Keratinocyte (primary cell): Measurements from ENCODE around the gene MYOCOS. TPM values are rescaled to one million over a fixed set of nuclear protein-coding genes. Genes with fewer than 3 reads are reported as not detected.

Experiments used
- DNase-seq: peaks from one replicate; pipeline ENCODE4 v3.0.0-alpha.2; 2011; ENCODE audit warnings: low read depth, missing footprints, low spot score
- FAIRE-seq: peaks from 2 replicates; lab custom pipeline; 2011; peaks lifted over from hg19 to GRCh38; lab: Jason Lieb, UNC
- H2AFZ ChIP-seq: 2 replicates; pipeline ENCODE4 v1.6.0; 2012; ENCODE audit warnings: low read length, control low read depth, inconsistent platforms; ENCODE audit not compliant: control insufficient read depth
- H3K27ac ChIP-seq: 2 replicates; pipeline ENCODE4 v1.5.1; 2011; ENCODE audit warnings: low read length; ENCODE audit not compliant: control insufficient read depth, insufficient read depth
- H3K27me3 ChIP-seq: 3 replicates; pipeline ENCODE4 v1.6.0; 2011; ENCODE audit warnings: low read length; ENCODE audit not compliant: control insufficient read depth, insufficient read depth; ENCODE audit errors: extremely low read depth
- H3K36me3 ChIP-seq, 2 experiments: 2 replicates in 1 of 2; 3 replicates in 1 of 2; pipeline ENCODE4 v1.5.1; 2011; ENCODE audit warnings: low read length in 2 of 2, mild to moderate bottlenecking in 1 of 2; ENCODE audit not compliant: control insufficient read depth in 2 of 2, insufficient read depth in 2 of 2; ENCODE audit errors: extremely low read depth in 1 of 2
- H3K4me1 ChIP-seq: 3 replicates; pipeline ENCODE4 v1.5.1; 2011; ENCODE audit warnings: low read length; ENCODE audit not compliant: control insufficient read depth, insufficient read depth; ENCODE audit errors: extremely low read depth
- H3K4me2 ChIP-seq: 3 replicates; pipeline ENCODE4 v1.6.0; 2011; ENCODE audit warnings: low read depth, low read length; ENCODE audit not compliant: control insufficient read depth, insufficient read depth; ENCODE audit errors: extremely low read depth
- H3K4me3 ChIP-seq, 3 experiments: fragments of 200-600 bp in 1 of 3; sonication (generic) in 1 of 3; 2 replicates in 2 of 3; 3 replicates in 1 of 3; pipeline ENCODE4 v1.5.1; 2011 to 2016; ENCODE audit warnings: low read length in 3 of 3, mild to moderate bottlenecking in 3 of 3, control low read depth in 2 of 3, inconsistent platforms in 1 of 3, low read depth in 1 of 3, mixed read lengths in 1 of 3, mixed run types in 1 of 3, moderate library complexity in 1 of 3; ENCODE audit not compliant: control insufficient read depth in 2 of 3, insufficient read depth in 2 of 3; ENCODE audit errors: extremely low read depth in 1 of 3
- H3K79me2 ChIP-seq: 2 replicates; pipeline ENCODE4 v1.6.0; 2012; ENCODE audit warnings: low read length; ENCODE audit not compliant: control insufficient read depth, insufficient read depth
- H3K9ac ChIP-seq: 3 replicates; pipeline ENCODE4 v1.6.0; 2011; ENCODE audit warnings: low read length; ENCODE audit not compliant: control insufficient read depth, insufficient read depth; ENCODE audit errors: extremely low read depth
- H3K9me1 ChIP-seq: 3 replicates; pipeline ENCODE4 v1.6.0; 2011; ENCODE audit warnings: low read length; ENCODE audit not compliant: control insufficient read depth, insufficient read depth; ENCODE audit errors: extremely low read depth
- H3K9me3 ChIP-seq: 2 replicates; pipeline ENCODE4 v1.5.1; 2012; ENCODE audit warnings: low read depth, low read length; ENCODE audit not compliant: control insufficient read depth
- H4K20me1 ChIP-seq: 3 replicates; pipeline ENCODE4 v1.6.0; 2011; ENCODE audit warnings: low read length; ENCODE audit not compliant: control insufficient read depth, insufficient read depth; ENCODE audit errors: extremely low read depth
- EZH2 ChIP-seq: IDR thresholded peaks from one replicate; pipeline ENCODE4 v1.6.1; 2012; ENCODE audit warnings: inconsistent platforms, mild to moderate bottlenecking, low read length, moderate library complexity
- dilution Hi-C: fragments of 300-500 bp; cut with MboI; formaldehyde crosslinking; loops from one replicate; pipeline ENCODE4 v1.7.0; 2020; ENCODE audit warnings: low sequenced_read_pairs; ENCODE audit not compliant: extremely low pct_ligation_motif_present
- polyA plus RNA-seq, 5 experiments: library from polyadenylated mRNA; depleted of rRNA in 3 of 5; stranded (reverse) in 3 of 5; stranded (forward) in 1 of 5; unstranded in 1 of 5; fragments of >200 nt; gene quantifications; 1 replicate in 1 of 5; 2 replicates in 3 of 5; 3 replicates in 1 of 5; pipeline versions ENCODE4 v1.2.1 to v1.2.3, GENCODE V29; 2011 to 2012; ENCODE audit warnings: missing spikeins in 2 of 5, low read depth in 1 of 5, low replicate concordance in 1 of 5
- TF ChIP-seq, protein P1 (sequence below), 3 experiments: IDR thresholded peaks in 1 of 3; conservative IDR thresholded peaks in 1 of 3; optimal IDR thresholded peaks in 1 of 3; 2 replicates in 2 of 3; 3 replicates in 1 of 3; pipeline versions ENCODE3 to v1.5.1; 2011; ENCODE audit warnings: low read length in 3 of 3, mild to moderate bottlenecking in 3 of 3, moderate library complexity in 2 of 3, control low read depth in 1 of 3, inconsistent platforms in 1 of 3; ENCODE audit not compliant: insufficient read depth in 2 of 3; ENCODE audit errors: extremely low read depth in 1 of 3

Gene MYOCOS
- polyA plus RNA-seq, 1 donor (not counting 4 experiments of a cell fraction or from before 2014, with no cell fraction given): 0.05 TPM

DNA sequence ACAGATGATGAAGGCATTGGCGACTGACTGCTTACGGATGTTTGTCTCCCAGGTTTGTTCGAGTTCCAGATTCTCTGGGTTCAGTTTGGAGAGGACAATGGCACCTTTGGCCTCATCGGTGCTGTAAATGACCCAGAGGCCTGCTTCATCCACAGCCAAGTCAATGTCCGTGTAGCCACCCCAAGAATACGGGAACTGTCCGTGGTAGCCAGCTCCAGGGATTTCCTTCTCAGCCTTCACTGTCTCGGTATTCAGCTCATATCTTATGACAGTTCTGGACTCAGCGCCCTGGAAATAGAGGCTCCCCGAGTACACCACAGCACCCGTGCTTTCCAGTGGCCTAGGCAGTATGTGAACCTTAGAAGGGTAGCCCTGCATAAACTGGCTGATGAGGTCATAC is 14.1 kb downstream of the MYOCOS start:
- Histone ChIP-seq H3K27me3 (no peaks in the 10 kb centered on the region), H3K27ac (no peak overlapping the region), H3K4me2 (no peak overlapping the region), H3K9me1 (no peaks in the 10 kb centered on the region), H3K36me3 (no peaks in the 10 kb centered on the region), H3K9me3 (no peaks in the 10 kb centered on the region), H4K20me1 (no peaks in the 10 kb centered on the region), H3K9ac (no peak overlapping the region), H3K4me1 (no peaks in the 10 kb centered on the region), H3K79me2 (no peaks in the 10 kb centered on the region), H2AFZ (no peak overlapping the region), H3K4me3 (no peak overlapping the region)
- no peak for FAIRE-seq
- dilution Hi-C loops: loop anchor here (25.0 kb wide), 1 partner anchor 351 kb away; no protein-coding TSS in a partner anchor
- no peak for TF ChIP-seq EZH2
- TF ChIP-seq, protein P1, sequence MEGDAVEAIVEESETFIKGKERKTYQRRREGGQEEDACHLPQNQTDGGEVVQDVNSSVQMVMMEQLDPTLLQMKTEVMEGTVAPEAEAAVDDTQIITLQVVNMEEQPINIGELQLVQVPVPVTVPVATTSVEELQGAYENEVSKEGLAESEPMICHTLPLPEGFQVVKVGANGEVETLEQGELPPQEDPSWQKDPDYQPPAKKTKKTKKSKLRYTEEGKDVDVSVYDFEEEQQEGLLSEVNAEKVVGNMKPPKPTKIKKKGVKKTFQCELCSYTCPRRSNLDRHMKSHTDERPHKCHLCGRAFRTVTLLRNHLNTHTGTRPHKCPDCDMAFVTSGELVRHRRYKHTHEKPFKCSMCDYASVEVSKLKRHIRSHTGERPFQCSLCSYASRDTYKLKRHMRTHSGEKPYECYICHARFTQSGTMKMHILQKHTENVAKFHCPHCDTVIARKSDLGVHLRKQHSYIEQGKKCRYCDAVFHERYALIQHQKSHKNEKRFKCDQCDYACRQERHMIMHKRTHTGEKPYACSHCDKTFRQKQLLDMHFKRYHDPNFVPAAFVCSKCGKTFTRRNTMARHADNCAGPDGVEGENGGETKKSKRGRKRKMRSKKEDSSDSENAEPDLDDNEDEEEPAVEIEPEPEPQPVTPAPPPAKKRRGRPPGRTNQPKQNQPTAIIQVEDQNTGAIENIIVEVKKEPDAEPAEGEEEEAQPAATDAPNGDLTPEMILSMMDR (optimal IDR thresholded peaks at IDR 0.05 in 1 of 3, IDR thresholded peaks at IDR 0.05 in 1 of 3, conservative IDR thresholded peaks at IDR 0.05 in 1 of 3; ENCODE audit: extremely low read depth in 1 of 3, insufficient read depth in 2 of 3, low read length in 3 of 3): no peak
- no peak for DNase-seq

DNA sequence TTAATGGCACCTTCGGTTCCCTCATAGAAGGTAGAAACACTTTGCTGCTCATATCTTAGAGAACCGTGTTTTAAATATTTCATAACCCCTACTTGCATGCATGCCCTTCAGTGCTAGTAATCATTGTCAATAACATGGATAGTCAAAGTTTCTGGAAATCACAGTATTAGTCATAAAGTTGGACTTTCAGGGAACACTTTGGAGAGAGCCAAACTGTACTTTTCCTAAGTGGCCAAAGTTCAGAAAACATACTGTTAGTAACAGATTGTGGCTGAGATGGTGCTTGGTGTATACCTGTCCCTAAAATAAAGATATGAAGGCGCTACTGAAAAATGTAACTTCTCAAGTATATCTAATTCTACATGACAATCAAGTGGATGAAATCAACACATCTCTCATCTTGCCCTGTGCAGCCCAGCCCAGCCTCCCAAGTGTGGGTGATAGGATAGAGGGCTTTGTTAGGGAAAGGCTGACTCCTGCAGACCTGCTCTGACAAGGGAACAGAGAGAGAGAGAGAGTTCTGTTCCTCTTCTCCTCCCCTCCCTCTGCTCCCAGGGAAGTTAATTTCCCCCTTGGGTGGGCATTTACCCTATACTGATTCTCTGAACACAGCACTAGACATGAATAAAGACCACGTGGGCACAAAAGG is 16.0 kb downstream of the MYOCOS start:
- dilution Hi-C loops: loop anchor here (25.0 kb wide), 1 partner anchor 349 kb away; no protein-coding TSS in a partner anchor
- no peaks in the 10 kb centered on the region for H3K9me1 ChIP-seq
- H3K27ac ChIP-seq: no peak overlapping the region
- no peak overlapping the region for H3K4me3 ChIP-seq
- no peaks in the 10 kb centered on the region for H3K4me1 ChIP-seq
- H2AFZ ChIP-seq: no peak overlapping the region
- no peaks in the 10 kb centered on the region for H3K27me3 ChIP-seq
- H4K20me1 ChIP-seq: no peaks in the 10 kb centered on the region
- TF ChIP-seq, protein P1 (optimal IDR thresholded peaks at IDR 0.05 in 1 of 3, IDR thresholded peaks at IDR 0.05 in 1 of 3, conservative IDR thresholded peaks at IDR 0.05 in 1 of 3; ENCODE audit: extremely low read depth in 1 of 3, insufficient read depth in 2 of 3, low read length in 3 of 3): no peak
- TF ChIP-seq EZH2: no peak
- H3K79me2 ChIP-seq: no peaks in the 10 kb centered on the region
- no peak for FAIRE-seq
- no peaks in the 10 kb centered on the region for H3K9me3 ChIP-seq
- no peak for DNase-seq
- no peak overlapping the region for H3K4me2 ChIP-seq
- H3K36me3 ChIP-seq: no peaks in the 10 kb centered on the region
- no peak overlapping the region for H3K9ac ChIP-seq
